Measurements from ENCODE around the gene BIRC6.
"Not testable (repeated sequence)": the region's sequence is repeated elsewhere in the genome, so short reads cannot be mapped to it uniquely, and the experiment has no call there.

The BIRC6 gene

GRCh38 chr2:32366595-32366994, 9.8 kb downstream of the BIRC6 start:
- Histone ChIP-seq H2AK5ac (ENCODE audit: low read length) (no peak overlapping the region), H3K27ac (ENCODE audit: low read depth, low read length) (no peak overlapping the region), H3K27me3 (ENCODE audit: insufficient read depth, low read length, poor library complexity) (no peaks in the 10 kb centered on the region), H2BK15ac (replicated peaks; ENCODE audit: low read depth) (no peak overlapping the region), H4K5ac (ENCODE audit: low read length) (no peak overlapping the region), H3K18ac (ENCODE audit: low read length) (no peak overlapping the region), H2BK5ac (ENCODE audit: low read length) (no peak overlapping the region), H3K9ac (ENCODE audit: low read length) (no peak overlapping the region), H3K79me1 (ENCODE audit: low read length) (no peaks in the 10 kb centered on the region), H2BK120ac (ENCODE audit: low read depth, low read length) (no peak overlapping the region), H3K79me2 (ENCODE audit: control insufficient read depth, insufficient read depth, low read length) (peaks cover 82% of the 10 kb centered on the region), H3K56ac (ENCODE audit: low read length) (no peak overlapping the region), H3K36me3 (ENCODE audit: control insufficient read depth, insufficient read depth, low read length) (no peaks in the 10 kb centered on the region), H3K23ac (ENCODE audit: low read length) (no peak overlapping the region), H3K4me2 (ENCODE audit: low read length) (no peak overlapping the region), H3K4me1 (ENCODE audit: control insufficient read depth, low read depth, low read length) (no peaks in the 10 kb centered on the region), H3K4ac (ENCODE audit: low read depth, low read length) (no peak overlapping the region), H3K4me3 (ENCODE audit: low read length) (no peak overlapping the region), H4K8ac (ENCODE audit: low read depth, low read length) (no peak overlapping the region)
- no peak for DNase-seq
- no CpG with 5 or more reads among the region's 2 CpGs for WGBS (ENCODE audit: extremely low coverage, insufficient coverage, low lambda C conversion rate)

- no peaks in the 10 kb centered on the region for H3K36me3 ChIP-seq (ENCODE audit: control insufficient read depth, insufficient read depth, low read length)
- DNase-seq, result no peak
- H3K27ac ChIP-seq (ENCODE audit: low read depth, low read length), result no peak overlapping the region
- no peak overlapping the region for H3K4me2 ChIP-seq (ENCODE audit: low read length)
- H3K9ac ChIP-seq (ENCODE audit: low read length), result no peak overlapping the region
- H3K4me1 ChIP-seq (ENCODE audit: control insufficient read depth, low read depth, low read length), result no peaks in the 10 kb centered on the region
- no peak overlapping the region for H3K18ac ChIP-seq (ENCODE audit: low read length)
- H4K5ac ChIP-seq (ENCODE audit: low read length), result no peak overlapping the region
- no peaks in the 10 kb centered on the region for H3K27me3 ChIP-seq (ENCODE audit: insufficient read depth, low read length, poor library complexity)
- H3K56ac ChIP-seq (ENCODE audit: low read length), result no peak overlapping the region
- no peak overlapping the region for H4K8ac ChIP-seq (ENCODE audit: low read depth, low read length)
- no peak overlapping the region for H3K4ac ChIP-seq (ENCODE audit: low read depth, low read length)
- no peak overlapping the region for H2BK5ac ChIP-seq (ENCODE audit: low read length)
- no peak overlapping the region for H2BK120ac ChIP-seq (ENCODE audit: low read depth, low read length)
- H3K79me1 ChIP-seq (ENCODE audit: low read length), result peaks cover 2% of the 10 kb centered on the region
- no peak overlapping the region for H2BK15ac ChIP-seq (replicated peaks; ENCODE audit: low read depth)
- H3K23ac ChIP-seq (ENCODE audit: low read length), result no peak overlapping the region
- no peak overlapping the region for H2AK5ac ChIP-seq (ENCODE audit: low read length)
- no CpG with 5 or more reads among the region's 9 CpGs for WGBS (ENCODE audit: extremely low coverage, insufficient coverage, low lambda C conversion rate)
- peaks cover 80% of the 10 kb centered on the region for H3K79me2 ChIP-seq (ENCODE audit: control insufficient read depth, insufficient read depth, low read length)
- no peak overlapping the region for H3K4me3 ChIP-seq (ENCODE audit: low read length)
Observed at GRCh38 chr2:32369222-32369621, 12.4 kb downstream of the BIRC6 start.

- not testable (repeated sequence) for H3K27ac ChIP-seq (ENCODE audit: low read depth, low read length); DNase-seq; H3K36me3 ChIP-seq (ENCODE audit: control insufficient read depth, insufficient read depth, low read length); H3K56ac ChIP-seq (ENCODE audit: low read length); H3K4me1 ChIP-seq (ENCODE audit: control insufficient read depth, low read depth, low read length); H2BK5ac ChIP-seq (ENCODE audit: low read length); H2AK5ac ChIP-seq (ENCODE audit: low read length); H2BK15ac ChIP-seq (replicated peaks; ENCODE audit: low read depth); H3K4me2 ChIP-seq (ENCODE audit: low read length); H3K23ac ChIP-seq (ENCODE audit: low read length); H2BK120ac ChIP-seq (ENCODE audit: low read depth, low read length); H4K8ac ChIP-seq (ENCODE audit: low read depth, low read length); H3K4me3 ChIP-seq (ENCODE audit: low read length); H3K4ac ChIP-seq (ENCODE audit: low read depth, low read length); H4K5ac ChIP-seq (ENCODE audit: low read length); H3K9ac ChIP-seq (ENCODE audit: low read length); H3K27me3 ChIP-seq (ENCODE audit: insufficient read depth, low read length, poor library complexity); H3K18ac ChIP-seq (ENCODE audit: low read length); H3K79me1 ChIP-seq (ENCODE audit: low read length)
- peaks cover 75% of the 10 kb centered on the region for H3K79me2 ChIP-seq (ENCODE audit: control insufficient read depth, insufficient read depth, low read length)
- no CpG with 5 or more reads among the region's 5 CpGs for WGBS (ENCODE audit: extremely low coverage, insufficient coverage, low lambda C conversion rate)
Observed at GRCh38 chr2:32370942-32371341, 14.1 kb downstream of the BIRC6 start.

- Histone ChIP-seq H3K79me2 (ENCODE audit: control insufficient read depth, insufficient read depth, low read length) (peaks cover 64% of the 10 kb centered on the region), H4K8ac (ENCODE audit: low read depth, low read length) (no peak overlapping the region), H3K18ac (ENCODE audit: low read length) (no peak overlapping the region), H3K27ac (ENCODE audit: low read depth, low read length) (no peak overlapping the region), H2BK120ac (ENCODE audit: low read depth, low read length) (no peak overlapping the region), H3K79me1 (ENCODE audit: low read length) (peaks cover 3% of the 10 kb centered on the region), H3K23ac (ENCODE audit: low read length) (no peak overlapping the region), H3K4ac (ENCODE audit: low read depth, low read length) (no peak overlapping the region), H2BK5ac (ENCODE audit: low read length) (no peak overlapping the region), H3K56ac (ENCODE audit: low read length) (no peak overlapping the region), H3K36me3 (ENCODE audit: control insufficient read depth, insufficient read depth, low read length) (no peaks in the 10 kb centered on the region), H3K27me3 (ENCODE audit: insufficient read depth, low read length, poor library complexity) (no peaks in the 10 kb centered on the region), H3K4me1 (ENCODE audit: control insufficient read depth, low read depth, low read length) (no peaks in the 10 kb centered on the region), H3K9ac (ENCODE audit: low read length) (no peak overlapping the region), H2AK5ac (ENCODE audit: low read length) (no peak overlapping the region), H3K4me2 (ENCODE audit: low read length) (no peak overlapping the region), H2BK15ac (replicated peaks; ENCODE audit: low read depth) (no peak overlapping the region), H3K4me3 (ENCODE audit: low read length) (no peak overlapping the region), H4K5ac (ENCODE audit: low read length) (no peak overlapping the region)
- DNase-seq, result no peak
- no CpG with 5 or more reads among the region's 3 CpGs for WGBS (ENCODE audit: extremely low coverage, insufficient coverage, low lambda C conversion rate)
Observed at GRCh38 chr2:32372519-32373182, 15.8 kb downstream of the BIRC6 start.

- WGBS (ENCODE audit: extremely low coverage, insufficient coverage, low lambda C conversion rate), result no CpG with 5 or more reads among the region's 12 CpGs
- no peak overlapping the region for H3K4me3 ChIP-seq (ENCODE audit: low read length)
- no peak overlapping the region for H2AK5ac ChIP-seq (ENCODE audit: low read length)
Observed at GRCh38 chr2:32375228-32375892, 18.5 kb downstream of the BIRC6 start.

GRCh38 chr2:32376756-32377155, 19.9 kb downstream of the BIRC6 start:
- Histone ChIP-seq H3K18ac (ENCODE audit: low read length) (no peak overlapping the region), H3K4ac (ENCODE audit: low read depth, low read length) (no peak overlapping the region), H3K27ac (ENCODE audit: low read depth, low read length) (no peak overlapping the region), H3K79me2 (ENCODE audit: control insufficient read depth, insufficient read depth, low read length) (peaks cover 36% of the 10 kb centered on the region), H3K9ac (ENCODE audit: low read length) (no peak overlapping the region), H3K27me3 (ENCODE audit: insufficient read depth, low read length, poor library complexity) (no peaks in the 10 kb centered on the region), H3K4me3 (ENCODE audit: low read length) (no peak overlapping the region), H3K56ac (ENCODE audit: low read length) (no peak overlapping the region), H3K36me3 (ENCODE audit: control insufficient read depth, insufficient read depth, low read length) (no peaks in the 10 kb centered on the region), H3K23ac (ENCODE audit: low read length) (no peak overlapping the region), H2BK15ac (replicated peaks; ENCODE audit: low read depth) (no peak overlapping the region), H3K79me1 (ENCODE audit: low read length) (peaks cover 7% of the 10 kb centered on the region), H2BK5ac (ENCODE audit: low read length) (no peak overlapping the region), H4K5ac (ENCODE audit: low read length) (no peak overlapping the region), H2BK120ac (ENCODE audit: low read depth, low read length) (no peak overlapping the region), H4K8ac (ENCODE audit: low read depth, low read length) (no peak overlapping the region), H3K4me2 (ENCODE audit: low read length) (no peak overlapping the region), H3K4me1 (ENCODE audit: control insufficient read depth, low read depth, low read length) (peaks cover 2% of the 10 kb centered on the region), H2AK5ac (ENCODE audit: low read length) (no peak overlapping the region)
- DNase-seq, result no peak

More at GRCh38 chr2:32375228-32375892, 18.5 kb downstream of the BIRC6 start:
- Histone ChIP-seq H3K79me2 (ENCODE audit: control insufficient read depth, insufficient read depth, low read length) (peaks cover 43% of the 10 kb centered on the region), H2BK120ac (ENCODE audit: low read depth, low read length) (no peak overlapping the region), H3K27ac (ENCODE audit: low read depth, low read length) (no peak overlapping the region), H4K8ac (ENCODE audit: low read depth, low read length) (no peak overlapping the region), H2BK5ac (ENCODE audit: low read length) (no peak overlapping the region), H3K27me3 (ENCODE audit: insufficient read depth, low read length, poor library complexity) (no peaks in the 10 kb centered on the region), H3K23ac (ENCODE audit: low read length) (no peak overlapping the region), H2BK15ac (replicated peaks; ENCODE audit: low read depth) (no peak overlapping the region), H3K4ac (ENCODE audit: low read depth, low read length) (no peak overlapping the region), H3K36me3 (ENCODE audit: control insufficient read depth, insufficient read depth, low read length) (no peaks in the 10 kb centered on the region), H3K9ac (ENCODE audit: low read length) (no peak overlapping the region), H3K79me1 (ENCODE audit: low read length) (peaks cover 7% of the 10 kb centered on the region), H4K5ac (ENCODE audit: low read length) (no peak overlapping the region), H3K4me2 (ENCODE audit: low read length) (no peak overlapping the region), H3K4me1 (ENCODE audit: control insufficient read depth, low read depth, low read length) (peaks cover 2% of the 10 kb centered on the region), H3K18ac (ENCODE audit: low read length) (no peak overlapping the region), H3K56ac (ENCODE audit: low read length) (no peak overlapping the region)
- DNase-seq, result peak; percentile 72
